ENCODE data around the gene TSPAN15. TPM values are rescaled to one million over a fixed set of nuclear protein-coding genes. Genes with fewer than 3 reads are reported as not detected.
A peak's percentile ranks its signal among the peaks of the same experiment; 100 is the strongest.

Gene TSPAN15
- total and polyA plus RNA-seq, 4 experiments from 2014 or later: 2.4 to 18.1 (median 9.4) TPM

- H3K27ac Mint-ChIP-seq: no peak overlapping the region
- DNase-seq: no peak
Observed at GRCh38 chr10:69489506-69490090, 38.3 kb downstream of the TSPAN15 start.

GRCh38 chr10:69490876-69491275 is 39.6 kb downstream of the TSPAN15 start:
- no peaks in the 10 kb centered on the region for H3K27me3 ChIP-seq (ENCODE audit: insufficient read depth, low read length)
- no peak for DNase-seq
- no peak overlapping the region for H3K4me3 ChIP-seq (ENCODE audit: low read length in 2 of 2)
- intact Hi-C loops (cut with micrococcal nuclease): no loop called here
- no peaks in the 10 kb centered on the region for H3K9me3 ChIP-seq (ENCODE audit: control insufficient read depth in 1 of 2, low read length in 2 of 2)
- Mint-ChIP-seq H3K27me3 (no peaks in the 10 kb centered on the region), H3K4me1 (peaks cover 0 to 1% (median 0%) of the 10 kb centered on the region in 4 donors), H3K4me3 (no peak overlapping the region), H3K9me3 (peaks cover 0 to 17% (median 11%) of the 10 kb centered on the region in 8 donors), H3K27ac (no peak overlapping the region), H3K36me3 (peaks cover 9 to 20% of the 10 kb centered on the region in 2 donors)
- peaks cover 5% of the 10 kb centered on the region for H3K4me1 ChIP-seq (ENCODE audit: insufficient read depth, low read length)
- ChIA-PET CTCF (ENCODE audit: partially characterized antibody) (interaction anchor here (1.5 kb wide), 1 partner anchor 98 kb away, joined by 4 read pairs; no protein-coding TSS in a partner anchor), POLR2A (ENCODE audit: partially characterized antibody) (no interaction called here)
- H3K36me3 ChIP-seq (ENCODE audit: insufficient read depth, low read length): no peaks in the 10 kb centered on the region
- H3K27ac ChIP-seq (ENCODE audit: low read depth, low read length): no peak overlapping the region

More at GRCh38 chr10:69489506-69490090, 38.3 kb downstream of the TSPAN15 start:
- ChIA-PET POLR2A (ENCODE audit: partially characterized antibody) (no interaction called here), CTCF (ENCODE audit: partially characterized antibody) (no interaction called here)
- no peaks in the 10 kb centered on the region for H3K4me1 Mint-ChIP-seq
- no peak overlapping the region for H3K4me3 Mint-ChIP-seq
- Histone ChIP-seq H3K9me3 (ENCODE audit: control insufficient read depth in 1 of 2, low read length in 2 of 2) (no peaks in the 10 kb centered on the region), H3K4me1 (ENCODE audit: insufficient read depth, low read length) (peaks cover 5% of the 10 kb centered on the region), H3K27ac (ENCODE audit: low read depth, low read length) (no peak overlapping the region), H3K4me3 (ENCODE audit: low read length in 2 of 2) (no peak overlapping the region), H3K27me3 (ENCODE audit: insufficient read depth, low read length) (no peaks in the 10 kb centered on the region), H3K36me3 (ENCODE audit: insufficient read depth, low read length) (no peaks in the 10 kb centered on the region)
- H3K9me3 Mint-ChIP-seq: peaks cover 0 to 17% (median 11%) of the 10 kb centered on the region in 8 donors
- intact Hi-C loops (cut with micrococcal nuclease): no loop called here
- no peaks in the 10 kb centered on the region for H3K27me3 Mint-ChIP-seq
- peaks cover 11 to 28% of the 10 kb centered on the region in 2 donors for H3K36me3 Mint-ChIP-seq

GRCh38 chr10:69491611-69492010 is 40.3 kb downstream of the TSPAN15 start:
- ChIA-PET POLR2A (ENCODE audit: partially characterized antibody) (no interaction called here), CTCF (ENCODE audit: partially characterized antibody) (interaction anchor here (0.8 to 1.5 kb wide), 3 partner anchors 16 to 99 kb away, joined by 3 to 7 read pairs (median 4); no protein-coding TSS in a partner anchor)
- peaks cover 5% of the 10 kb centered on the region for H3K4me1 ChIP-seq (ENCODE audit: insufficient read depth, low read length)
- no peaks in the 10 kb centered on the region for H3K27me3 Mint-ChIP-seq
- intact Hi-C loops (cut with micrococcal nuclease): no loop called here
- no peak overlapping the region for H3K4me3 ChIP-seq (ENCODE audit: low read length in 2 of 2)
- H3K36me3 ChIP-seq (ENCODE audit: insufficient read depth, low read length): no peaks in the 10 kb centered on the region
- H3K27ac Mint-ChIP-seq: peak overlapping the region in 1 of 7 donors; percentile 73
- H3K36me3 Mint-ChIP-seq: peaks cover 9 to 20% of the 10 kb centered on the region in 2 donors
- H3K9me3 Mint-ChIP-seq: peaks cover 0 to 17% (median 11%) of the 10 kb centered on the region in 8 donors
- H3K4me3 Mint-ChIP-seq: no peak overlapping the region
- H3K4me1 Mint-ChIP-seq: peaks cover 0 to 3% (median 0%) of the 10 kb centered on the region in 4 donors
- no peaks in the 10 kb centered on the region for H3K27me3 ChIP-seq (ENCODE audit: insufficient read depth, low read length)
- no peaks in the 10 kb centered on the region for H3K9me3 ChIP-seq (ENCODE audit: control insufficient read depth in 1 of 2, low read length in 2 of 2)
- no peak for DNase-seq
- H3K27ac ChIP-seq (ENCODE audit: low read depth, low read length): no peak overlapping the region

- Mint-ChIP-seq H3K36me3 (peaks cover 9 to 14% of the 10 kb centered on the region in 2 donors), H3K4me3 (no peak overlapping the region), H3K27me3 (no peaks in the 10 kb centered on the region), H3K27ac (peak overlapping the region in 3 of 7 donors; percentile 44 to 73 (median 48)), H3K4me1 (peaks cover 0 to 3% (median 0%) of the 10 kb centered on the region in 4 donors), H3K9me3 (peaks cover 0 to 17% (median 11%) of the 10 kb centered on the region in 8 donors)
- Histone ChIP-seq H3K36me3 (ENCODE audit: insufficient read depth, low read length) (no peaks in the 10 kb centered on the region), H3K27ac (ENCODE audit: low read depth, low read length) (no peak overlapping the region), H3K9me3 (ENCODE audit: control insufficient read depth in 1 of 2, low read length in 2 of 2) (no peaks in the 10 kb centered on the region), H3K4me3 (ENCODE audit: low read length in 2 of 2) (no peak overlapping the region), H3K27me3 (ENCODE audit: insufficient read depth, low read length) (no peaks in the 10 kb centered on the region), H3K4me1 (ENCODE audit: insufficient read depth, low read length) (peaks cover 5% of the 10 kb centered on the region)
- CTCF ChIA-PET (ENCODE audit: partially characterized antibody): interaction anchor here (0.8 to 1.5 kb wide), 4 partner anchors 15 to 100 kb away, joined by 3 to 7 read pairs (median 4); no protein-coding TSS in a partner anchor
- intact Hi-C loops (cut with micrococcal nuclease): no loop called here
- no peak for DNase-seq
- POLR2A ChIA-PET (ENCODE audit: partially characterized antibody): no interaction called here
Observed at GRCh38 chr10:69492091-69492745, 41.0 kb downstream of the TSPAN15 start.

- no peak for DNase-seq
- H3K27ac ChIP-seq (ENCODE audit: low read depth, low read length): no peak overlapping the region
- intact Hi-C loops (cut with micrococcal nuclease): no loop called here
- no peaks in the 10 kb centered on the region for H3K27me3 ChIP-seq (ENCODE audit: insufficient read depth, low read length)
- Mint-ChIP-seq H3K27me3 (no peaks in the 10 kb centered on the region), H3K4me1 (peaks cover 2 to 10% (median 3%) of the 10 kb centered on the region in 4 donors), H3K36me3 (peaks cover 5 to 9% of the 10 kb centered on the region in 2 donors), H3K9me3 (peaks cover 0 to 14% (median 9%) of the 10 kb centered on the region in 8 donors), H3K27ac (no peak overlapping the region), H3K4me3 (no peak overlapping the region)
- H3K4me1 ChIP-seq (ENCODE audit: insufficient read depth, low read length): peaks cover 11% of the 10 kb centered on the region
- CTCF ChIA-PET (ENCODE audit: partially characterized antibody): interaction anchor here (1.1 to 1.5 kb wide), 2 partner anchors 14 to 22 kb away, joined by 5 to 7 read pairs; no protein-coding TSS in a partner anchor
- H3K9me3 ChIP-seq (ENCODE audit: control insufficient read depth in 1 of 2, low read length in 2 of 2): no peaks in the 10 kb centered on the region
- POLR2A ChIA-PET (ENCODE audit: partially characterized antibody): no interaction called here
- H3K36me3 ChIP-seq (ENCODE audit: insufficient read depth, low read length): no peaks in the 10 kb centered on the region
- H3K4me3 ChIP-seq (ENCODE audit: low read length in 2 of 2): no peak overlapping the region
Observed at GRCh38 chr10:69492746-69493462, 41.6 kb downstream of the TSPAN15 start.

GRCh38 chr10:69494626-69495558 is 43.6 kb downstream of the TSPAN15 start:
- H3K27me3 Mint-ChIP-seq: no peaks in the 10 kb centered on the region
- no peaks in the 10 kb centered on the region for H3K27me3 ChIP-seq (ENCODE audit: insufficient read depth, low read length)
- H3K4me1 ChIP-seq (ENCODE audit: insufficient read depth, low read length): peaks cover 17% of the 10 kb centered on the region
- peak overlapping the region in 1 of 8 donors; percentile 16 for H3K4me3 Mint-ChIP-seq
- H3K36me3 ChIP-seq (ENCODE audit: insufficient read depth, low read length): no peaks in the 10 kb centered on the region
- H3K9me3 Mint-ChIP-seq: peaks cover 0 to 4% (median 0%) of the 10 kb centered on the region in 8 donors
- no peak for DNase-seq
- H3K9me3 ChIP-seq (ENCODE audit: control insufficient read depth in 1 of 2, low read length in 2 of 2): no peaks in the 10 kb centered on the region
- intact Hi-C loops (cut with micrococcal nuclease): no loop called here
- peak overlapping the region in 1 of 7 donors; percentile 57 for H3K27ac Mint-ChIP-seq
- H3K36me3 Mint-ChIP-seq: no peaks in the 10 kb centered on the region
- no peak overlapping the region for H3K27ac ChIP-seq (ENCODE audit: low read depth, low read length)
- no peak overlapping the region for H3K4me3 ChIP-seq (ENCODE audit: low read length in 2 of 2)
- CTCF ChIA-PET (ENCODE audit: partially characterized antibody): no interaction called here
- POLR2A ChIA-PET (ENCODE audit: partially characterized antibody): no interaction called here
- H3K4me1 Mint-ChIP-seq: peaks cover 5 to 24% (median 15%) of the 10 kb centered on the region in 4 donors
